Endothelial cell of umbilical vein (primary cell): Measurements from ENCODE around the gene GALNT11. TPM values are rescaled to one million over a fixed set of nuclear protein-coding genes. Genes with fewer than 3 reads are reported as not detected.
A peak's percentile ranks its signal among the peaks of the same experiment; 100 is the strongest.

Experiments
- BruUV-seq: library from RNA; stranded (reverse); fragments of 400-500 nt; replicated peaks from 2 replicates; lab custom pipeline; 2021; lab: Mats Ljungman, UMichigan
- CTCF ChIA-PET: fragments of 300-600, 350-600 bp; sonication (Branson Sonifier 250); formaldehyde crosslinking; loops from one replicate; lab custom pipeline; 2021; ENCODE audit warnings: antibody characterized with exemption, inconsistent platforms; lab: Charles Lee
- POLR2A ChIA-PET: fragments of 300-600, 350-600 bp; sonication (Branson Sonifier 250); formaldehyde crosslinking; loops from one replicate; lab custom pipeline; 2021; ENCODE audit warnings: antibody characterized with exemption, inconsistent platforms; lab: Charles Lee
- DNase-seq: peaks from one replicate; pipeline ENCODE4 v3.0.0-alpha.2; 2011; ENCODE audit warnings: low read depth, low spot score
- FAIRE-seq: peaks from 2 replicates; lab custom pipeline; 2011; peaks lifted over from hg19 to GRCh38; lab: Jason Lieb, UNC
- H2AFZ ChIP-seq: 2 replicates; pipeline ENCODE4 v1.6.0; 2012; ENCODE audit warnings: low read depth, low read length, control low read depth, inconsistent platforms
- H3K27ac ChIP-seq: 2 replicates; pipeline ENCODE4 v1.5.1; 2011; ENCODE audit warnings: low read depth, mild to moderate bottlenecking, control low read depth, low read length, moderate library complexity; ENCODE audit not compliant: insufficient read depth
- H3K27me3 ChIP-seq, 2 experiments: 2 replicates each; pipeline versions ENCODE4 v1.6.0 to v1.6.1; 2011; ENCODE audit warnings: low read length in 2 of 2, mixed read lengths in 1 of 2; ENCODE audit not compliant: control insufficient read depth in 2 of 2, insufficient read depth in 2 of 2
- H3K36me3 ChIP-seq, 2 experiments: 2 replicates in 1 of 2; 3 replicates in 1 of 2; pipeline ENCODE4 v1.5.1; 2011; ENCODE audit warnings: low read length in 2 of 2, mild to moderate bottlenecking in 1 of 2, moderate library complexity in 1 of 2; ENCODE audit not compliant: control insufficient read depth in 2 of 2, insufficient read depth in 2 of 2; ENCODE audit errors: extremely low read depth in 1 of 2
- H3K4me1 ChIP-seq: 3 replicates; pipeline ENCODE4 v1.5.1; 2011; ENCODE audit warnings: mild to moderate bottlenecking, low read length; ENCODE audit not compliant: control insufficient read depth, insufficient read depth; ENCODE audit errors: extremely low read depth
- H3K4me2 ChIP-seq: 2 replicates; pipeline ENCODE4 v1.6.1; 2011; ENCODE audit warnings: low read length, control low read depth, mixed read lengths; ENCODE audit not compliant: insufficient read depth
- H3K4me3 ChIP-seq, 3 experiments: fragments of 200-600 bp in 1 of 3; sonication (generic), shearing (Covaris generic) in 1 of 3; replicated peaks in 1 of 3; 2 replicates each; pipeline ENCODE4 v1.5.1; 2011 to 2016; ENCODE audit warnings: control low read depth in 3 of 3, low read length in 3 of 3, mild to moderate bottlenecking in 2 of 3, inconsistent platforms in 1 of 3, low read depth in 1 of 3, moderate library complexity in 1 of 3; ENCODE audit not compliant: insufficient read depth in 1 of 3
- H3K79me2 ChIP-seq: 2 replicates; pipeline ENCODE4 v1.6.0; 2012; ENCODE audit warnings: low read length, inconsistent platforms; ENCODE audit not compliant: control insufficient read depth, insufficient read depth
- H3K9ac ChIP-seq: replicated peaks from 2 replicates; pipeline ENCODE3; 2011; ENCODE audit warnings: low read length, control low read depth; ENCODE audit not compliant: insufficient read depth; ENCODE audit errors: extremely low read depth
- H3K9me1 ChIP-seq: replicated peaks from 3 replicates; pipeline ENCODE4 v1.6.0; 2011; ENCODE audit warnings: mild to moderate bottlenecking, low read length; ENCODE audit not compliant: control insufficient read depth, insufficient read depth; ENCODE audit errors: extremely low read depth
- H3K9me3 ChIP-seq: replicated peaks from 2 replicates; pipeline ENCODE4 v1.5.1; 2012; ENCODE audit warnings: low read length, inconsistent platforms; ENCODE audit not compliant: control insufficient read depth, insufficient read depth
- H4K20me1 ChIP-seq: replicated peaks from 2 replicates; pipeline ENCODE3; 2011; ENCODE audit warnings: mild to moderate bottlenecking, low read length; ENCODE audit not compliant: control insufficient read depth, insufficient read depth; ENCODE audit errors: extremely low read depth
- EZH2 ChIP-seq: IDR thresholded peaks from 2 replicates; pipeline ENCODE4 v1.6.1; 2012; ENCODE audit warnings: borderline replicate concordance, low read depth, mild to moderate bottlenecking, moderate library complexity, low read length, inconsistent platforms; ENCODE audit not compliant: severe bottlenecking
- FOS ChIP-seq: IDR thresholded peaks from 2 replicates; pipeline ENCODE4 v1.6.1; 2011; ENCODE audit warnings: mild to moderate bottlenecking, low read length, moderate library complexity, borderline replicate concordance; ENCODE audit not compliant: insufficient read depth
- GATA2 ChIP-seq: IDR thresholded peaks from 2 replicates; pipeline ENCODE4 v1.7.0; 2011; ENCODE audit warnings: low read depth, mild to moderate bottlenecking, moderate library complexity, mixed read lengths, low read length; ENCODE audit not compliant: insufficient read length, insufficient read depth
- JUN ChIP-seq: IDR thresholded peaks from 2 replicates; pipeline ENCODE4 v1.6.1; 2011; ENCODE audit warnings: borderline replicate concordance, low read depth; ENCODE audit not compliant: insufficient read length, insufficient read depth
- MYC ChIP-seq: IDR thresholded peaks from one replicate; pipeline ENCODE4 v1.6.1; 2011; ENCODE audit warnings: mild to moderate bottlenecking, low read depth, low read length
- POLR2A ChIP-seq: IDR thresholded peaks from 2 replicates; pipeline ENCODE4 v1.6.1; 2012; ENCODE audit warnings: low read depth, mild to moderate bottlenecking, control low read depth, low read length
- POLR2AphosphoS5 ChIP-seq: IDR thresholded peaks from 2 replicates; pipeline ENCODE4 v1.6.1; 2012; ENCODE audit warnings: low read depth, mild to moderate bottlenecking, control low read depth, low read length, moderate library complexity; ENCODE audit not compliant: insufficient read depth
- dilution Hi-C: fragments of 300-500 bp; cut with MboI; formaldehyde crosslinking; loops from one replicate; pipeline ENCODE4 v1.15.0; 2019; ENCODE audit warnings: low sequenced_read_pairs; ENCODE audit not compliant: extremely low pct_ligation_motif_present
- intact Hi-C: fragments of 100-400 bp; cut with micrococcal nuclease; formaldehyde crosslinking; loops from one replicate; pipeline ENCODE4 v1.10.0; 2022
- polyA plus RNA-seq, 4 experiments: library from polyadenylated mRNA; depleted of rRNA in 3 of 4; stranded (reverse) in 3 of 4; unstranded in 1 of 4; fragments of >200 nt; gene quantifications; 2 replicates each; pipeline versions ENCODE4 v1.2.1 to v1.2.3, GENCODE V29; 2011 to 2012; ENCODE audit warnings: missing spikeins in 1 of 4
- total RNA-seq: library from RNA; stranded (reverse); gene quantifications from 2 replicates; pipeline ENCODE4 v1.2.3, GENCODE V29; 2021
- TF ChIP-seq, protein P1 (sequence below), 2 donors: IDR thresholded peaks; 1 replicate in 1 of 2; 2 replicates in 1 of 2; pipeline ENCODE4 v1.5.1; 2011; ENCODE audit warnings: low read length in 2 of 2, mild to moderate bottlenecking in 2 of 2, moderate library complexity in 2 of 2, control low read depth in 1 of 2, inconsistent platforms in 1 of 2, low read depth in 1 of 2; ENCODE audit not compliant: insufficient read depth in 1 of 2; ENCODE audit errors: extremely low read depth in 1 of 2
- TF ChIP-seq, protein P2 (sequence below): IDR thresholded peaks from 2 replicates; pipeline ENCODE4 v1.6.1; 2011; ENCODE audit not compliant: insufficient read depth, insufficient read length

The GALNT11 gene
- total and polyA plus RNA-seq, 2 donors (not counting 3 experiments of a cell fraction or from before 2014, with no cell fraction given) = 27.7 to 36.5 TPM

GRCh38 chr7:152120210-152120609, 94.7 kb downstream of the GALNT11 start:
- Histone ChIP-seq H3K79me2 (no peaks in the 10 kb centered on the region), H3K4me2 (peak overlapping the region; percentile 9), H3K9ac (no peak overlapping the region), H3K27me3 (no peaks in the 10 kb centered on the region), H3K9me1 (no peaks in the 10 kb centered on the region), H3K4me1 (peaks cover 12% of the 10 kb centered on the region), H3K4me3 (no peak overlapping the region), H4K20me1 (no peaks in the 10 kb centered on the region), H3K36me3 (peaks cover 15 to 17% of the 10 kb centered on the region in 2 experiments), H3K9me3 (no peaks in the 10 kb centered on the region), H2AFZ (no peak overlapping the region), H3K27ac (peak overlapping the region; percentile 25)
- FAIRE-seq (peak; percentile 91), DNase-seq (peak; percentile 77)
- TF ChIP-seq FOS = peak; percentile 89
- no peak for TF ChIP-seq MYC
- TF ChIP-seq, protein P1, sequence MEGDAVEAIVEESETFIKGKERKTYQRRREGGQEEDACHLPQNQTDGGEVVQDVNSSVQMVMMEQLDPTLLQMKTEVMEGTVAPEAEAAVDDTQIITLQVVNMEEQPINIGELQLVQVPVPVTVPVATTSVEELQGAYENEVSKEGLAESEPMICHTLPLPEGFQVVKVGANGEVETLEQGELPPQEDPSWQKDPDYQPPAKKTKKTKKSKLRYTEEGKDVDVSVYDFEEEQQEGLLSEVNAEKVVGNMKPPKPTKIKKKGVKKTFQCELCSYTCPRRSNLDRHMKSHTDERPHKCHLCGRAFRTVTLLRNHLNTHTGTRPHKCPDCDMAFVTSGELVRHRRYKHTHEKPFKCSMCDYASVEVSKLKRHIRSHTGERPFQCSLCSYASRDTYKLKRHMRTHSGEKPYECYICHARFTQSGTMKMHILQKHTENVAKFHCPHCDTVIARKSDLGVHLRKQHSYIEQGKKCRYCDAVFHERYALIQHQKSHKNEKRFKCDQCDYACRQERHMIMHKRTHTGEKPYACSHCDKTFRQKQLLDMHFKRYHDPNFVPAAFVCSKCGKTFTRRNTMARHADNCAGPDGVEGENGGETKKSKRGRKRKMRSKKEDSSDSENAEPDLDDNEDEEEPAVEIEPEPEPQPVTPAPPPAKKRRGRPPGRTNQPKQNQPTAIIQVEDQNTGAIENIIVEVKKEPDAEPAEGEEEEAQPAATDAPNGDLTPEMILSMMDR (IDR thresholded peaks at IDR 0.05; ENCODE audit: extremely low read depth in 1 of 2, insufficient read depth in 1 of 2, low read depth in 1 of 2, low read length in 2 of 2) = no peak
- peak; percentile 76 for TF ChIP-seq POLR2AphosphoS5
- TF ChIP-seq, protein P2, sequence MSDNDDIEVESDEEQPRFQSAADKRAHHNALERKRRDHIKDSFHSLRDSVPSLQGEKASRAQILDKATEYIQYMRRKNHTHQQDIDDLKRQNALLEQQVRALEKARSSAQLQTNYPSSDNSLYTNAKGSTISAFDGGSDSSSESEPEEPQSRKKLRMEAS = no peak
- no peak for TF ChIP-seq EZH2
- TF ChIP-seq POLR2A = no peak
- TF ChIP-seq GATA2 = peak; percentile 96
- TF ChIP-seq JUN = peak; percentile 58
- ChIA-PET CTCF (no interaction called here), POLR2A (no interaction called here)
- intact Hi-C loops = loop anchor here (1.0 kb wide), 1 partner anchor 26 kb away; no protein-coding TSS in a partner anchor
- dilution Hi-C loops = no loop called here
- BruUV-seq = no TSS peak
